ENCODE data around the gene CDH8.
"Not testable (repeated sequence)": the region's sequence is repeated elsewhere in the genome, so short reads cannot be mapped to it uniquely, and the experiment has no call there.

GRCh38 chr16:61699640-61700039 is 336.6 kb downstream of the CDH8 start:
- TF ChIP-seq, protein P1, sequence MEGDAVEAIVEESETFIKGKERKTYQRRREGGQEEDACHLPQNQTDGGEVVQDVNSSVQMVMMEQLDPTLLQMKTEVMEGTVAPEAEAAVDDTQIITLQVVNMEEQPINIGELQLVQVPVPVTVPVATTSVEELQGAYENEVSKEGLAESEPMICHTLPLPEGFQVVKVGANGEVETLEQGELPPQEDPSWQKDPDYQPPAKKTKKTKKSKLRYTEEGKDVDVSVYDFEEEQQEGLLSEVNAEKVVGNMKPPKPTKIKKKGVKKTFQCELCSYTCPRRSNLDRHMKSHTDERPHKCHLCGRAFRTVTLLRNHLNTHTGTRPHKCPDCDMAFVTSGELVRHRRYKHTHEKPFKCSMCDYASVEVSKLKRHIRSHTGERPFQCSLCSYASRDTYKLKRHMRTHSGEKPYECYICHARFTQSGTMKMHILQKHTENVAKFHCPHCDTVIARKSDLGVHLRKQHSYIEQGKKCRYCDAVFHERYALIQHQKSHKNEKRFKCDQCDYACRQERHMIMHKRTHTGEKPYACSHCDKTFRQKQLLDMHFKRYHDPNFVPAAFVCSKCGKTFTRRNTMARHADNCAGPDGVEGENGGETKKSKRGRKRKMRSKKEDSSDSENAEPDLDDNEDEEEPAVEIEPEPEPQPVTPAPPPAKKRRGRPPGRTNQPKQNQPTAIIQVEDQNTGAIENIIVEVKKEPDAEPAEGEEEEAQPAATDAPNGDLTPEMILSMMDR (IDR thresholded peaks at IDR 0.05), result not testable (repeated sequence)
- not testable (repeated sequence) for TF ChIP-seq ZC3H11A (IDR thresholded peaks at IDR 0.05); ZFP36 (IDR thresholded peaks at IDR 0.05; ENCODE audit: borderline replicate concordance, partially characterized antibody); EHF (CRISPR knock-in tag; IDR thresholded peaks at IDR 0.05); RAD21 (conservative IDR thresholded peaks at IDR 0.05 in 1 of 2, IDR thresholded peaks at IDR 0.05 in 1 of 2)
